GM19023 (cell line): ENCODE measurements around the gene STX3.
"Not testable (repeated sequence)": the region's sequence is repeated elsewhere in the genome, so short reads cannot be mapped to it uniquely, and the experiment has no call there.

Source experiments
- ATAC-seq: cut with Tn5 transposase; IDR thresholded peaks from one replicate; pipeline ENCODE4 v1.9.1; 2021; ENCODE audit warnings: mild to moderate bottlenecking, moderate library complexity; ENCODE audit not compliant: unreplicated experiment

STX3 gene

GRCh38 chr11:59833602-59834001 lies 78.4 kb downstream of the STX3 start:
- no peak for ATAC-seq

GRCh38 chr11:59839615-59840014 lies 84.4 kb downstream of the STX3 start:
- ATAC-seq, result no peak

GRCh38 chr11:59841514-59841913 lies 86.3 kb downstream of the STX3 start:
- ATAC-seq, result no peak

GRCh38 chr11:59842316-59842715 lies 87.1 kb downstream of the STX3 start:
- no peak for ATAC-seq

- no peak for ATAC-seq
Observed at GRCh38 chr11:59845399-59845798, 90.2 kb downstream of the STX3 start, which contains the start of gene CBLIF. CBLIF (minus strand) TSS chr11:59845499; CDS start chr11:59845453, 46 bp downstream.

GRCh38 chr11:59846556-59846955 lies 91.4 kb downstream of the STX3 start:
- no peak for ATAC-seq

GRCh38 chr11:59847626-59848025 lies 92.5 kb downstream of the STX3 start:
- ATAC-seq, result no peak

- not testable (repeated sequence) for ATAC-seq
Observed at GRCh38 chr11:59848439-59848838, 93.3 kb downstream of the STX3 start.

GRCh38 chr11:59849129-59849528 lies 94.0 kb downstream of the STX3 start:
- no peak for ATAC-seq

GRCh38 chr11:59849551-59849950 lies 94.4 kb downstream of the STX3 start:
- ATAC-seq, result not testable (repeated sequence)

GRCh38 chr11:59851416-59851815 lies 96.2 kb downstream of the STX3 start:
- ATAC-seq, result not testable (repeated sequence)

- no peak for ATAC-seq
Observed at GRCh38 chr11:59854871-59855270, 99.7 kb downstream of the STX3 start.
